ENCODE measurements around the gene SERTAD4. TPM values are rescaled to one million over a fixed set of nuclear protein-coding genes. Genes with fewer than 3 reads are reported as not detected.

Gene SERTAD4
- total and polyA plus RNA-seq, 2 of the 8 experiments (the other 6 are each of a cell fraction or from before 2014, with no cell fraction given): 0.54 to 3.2 TPM

- Histone ChIP-seq H4K5ac (ENCODE audit: insufficient read length, low read depth, low read length) (no peak overlapping the region), H3K23ac (ENCODE audit: insufficient read length) (no peak overlapping the region), H3K4me1 (replicated peaks in 1 of 4; ENCODE audit: control insufficient read depth in 3 of 4, insufficient read depth in 4 of 4, low read length in 3 of 4) (peaks cover 0 to 11% (median 5%) of the 10 kb centered on the region in 4 experiments; a peak in 5 of 7 replicates), H3K79me2 (ENCODE audit: control insufficient read depth in 1 of 2, insufficient read depth in 2 of 2, low read length in 2 of 2) (no peaks in the 10 kb centered on the region), H4K20me1 (replicated peaks in 1 of 2; ENCODE audit: control insufficient read depth in 1 of 2, insufficient read depth in 2 of 2, low read length in 2 of 2) (no peaks in the 10 kb centered on the region), H3K56ac (replicated peaks; ENCODE audit: insufficient read length, low read depth, low read length) (no peak overlapping the region), H3K9ac (replicated peaks in 1 of 4; ENCODE audit: extremely low read depth in 1 of 4, low read depth in 3 of 4, low read length in 3 of 4) (no peak overlapping the region), H2BK5ac (ENCODE audit: low read depth, low read length) (no peak overlapping the region), H3K27ac (ENCODE audit: low read depth, low read length) (no peak overlapping the region), H3K27me3 (replicated peaks in 1 of 4; ENCODE audit: control insufficient read depth in 3 of 4, extremely low read depth in 1 of 4, insufficient read depth in 3 of 4, low read length in 3 of 4) (peaks cover 0 to 10% (median 0%) of the 10 kb centered on the region in 4 experiments; a peak in 2 of 7 replicates), H3K79me1 (ENCODE audit: low read depth, low read length) (no peaks in the 10 kb centered on the region), H3K18ac (ENCODE audit: extremely low read depth, low read length) (no peak overlapping the region), H2AFZ (ENCODE audit: low read length) (no peak overlapping the region), H2BK15ac (ENCODE audit: low read length) (no peak overlapping the region), H4K91ac (replicated peaks; ENCODE audit: insufficient read length, low read length) (no peak overlapping the region), H2BK120ac (replicated peaks; ENCODE audit: low read depth, low read length) (no peak overlapping the region), H2AK5ac (ENCODE audit: low read depth, low read length) (no peak overlapping the region), H3K36me3 (ENCODE audit: control insufficient read depth in 2 of 4, insufficient read depth in 4 of 4, low read length in 3 of 4) (no peaks in the 10 kb centered on the region), H3K4me3 (ENCODE audit: extremely low read depth in 1 of 4, insufficient read depth in 2 of 4, low read depth in 3 of 4, low read length in 4 of 4) (no peak overlapping the region), H3K23me2 (ENCODE audit: low read depth, low read length) (no peaks in the 10 kb centered on the region), H4K8ac (ENCODE audit: extremely low read depth, insufficient read depth, low read length) (no peak overlapping the region), H2BK20ac (ENCODE audit: low read length) (no peak overlapping the region), H3K14ac (ENCODE audit: insufficient read length) (no peak overlapping the region), H3K9me3 (ENCODE audit: insufficient read depth in 2 of 2, low read depth in 1 of 2, low read length in 1 of 2) (no peaks in the 10 kb centered on the region), H3K4ac (replicated peaks; ENCODE audit: insufficient read length, low read depth, low read length) (no peak overlapping the region), H3K4me2 (ENCODE audit: insufficient read depth in 1 of 2, low read depth in 2 of 2, low read length in 2 of 2) (no peak overlapping the region), H2BK12ac (ENCODE audit: low read depth, low read length) (no peak overlapping the region)
- POLR2A ChIA-PET (ENCODE audit: partially characterized antibody): interaction anchor here (0.6 to 6.1 kb wide), 3 partner anchors 11 to 133 kb away, joined by 3 to 29 read pairs (median 5); no protein-coding TSS in a partner anchor
- FAIRE-seq (no peak), DNase-seq (ENCODE audit: low read depth in 1 of 2, low spot score in 2 of 2) (no peak)
- 87% methylated on average over 5 of the region's 5 CpGs; no CpG with 5 or more reads in 1 of the 2 experiments for WGBS, 2 experiments (ENCODE audit: extremely low coverage in 1 of 2, insufficient coverage in 1 of 2, insufficient read length in 1 of 2, insufficient replicate concordance in 2 of 2, low coverage in 1 of 2, low lambda C conversion rate in 2 of 2, missing lambda C conversion rate in 1 of 2)
- CTCF ChIA-PET (ENCODE audit: partially characterized antibody): interaction anchor here (0.6 to 5.7 kb wide), 20 partner anchors 8 to 347 kb away, joined by 3 to 35 read pairs (median 6); no protein-coding TSS in a partner anchor
- TF ChIP-seq YY1 (IDR thresholded peaks at IDR 0.05; ENCODE audit: low read depth, low read length): no peak
- no peak for TF ChIP-seq EP300 (IDR thresholded peaks at IDR 0.05; ENCODE audit: borderline replicate concordance in 1 of 2, low read depth in 2 of 2, low read length in 2 of 2)
- TF ChIP-seq RAD21 (IDR thresholded peaks at IDR 0.05 in 1 of 2, conservative IDR thresholded peaks at IDR 0.05 in 1 of 2; ENCODE audit: low read depth in 2 of 2, low read length in 2 of 2): no peak
- TF ChIP-seq SP4 (IDR thresholded peaks at IDR 0.05; ENCODE audit: low read length): no peak
- TF ChIP-seq ATF2 (IDR thresholded peaks at IDR 0.05; ENCODE audit: low read length): no peak
- no peak for TF ChIP-seq BCL11A (IDR thresholded peaks at IDR 0.05; ENCODE audit: low read depth in 2 of 2, low read length in 2 of 2)
- TF ChIP-seq BACH1 (IDR thresholded peaks at IDR 0.05; ENCODE audit: low read length): no peak
- TF ChIP-seq POLR2AphosphoS5 (IDR thresholded peaks at IDR 0.05; ENCODE audit: low read depth, low read length): no peak
- TF ChIP-seq PHF8 (conservative IDR thresholded peaks at IDR 0.05; ENCODE audit: low read depth, low read length): no peak
- TF ChIP-seq CBX5 (IDR thresholded peaks at IDR 0.05; ENCODE audit: low read depth, low read length): no peak
- TF ChIP-seq CTBP2 (IDR thresholded peaks at IDR 0.05; ENCODE audit: borderline replicate concordance, insufficient read depth, insufficient read length, low read length): no peak
- no peak for TF ChIP-seq TCF12 (IDR thresholded peaks at IDR 0.05; ENCODE audit: low read depth, low read length)
These were observed 8.5 kb downstream of the SERTAD4 start for GRCh38 chr1:210241121-210241520.

All from H1 (cell line).